NOMO-1 treated with DMSO at 0.1 percent for 48 hours (cell line): ENCODE measurements around the gene BCL2.

Source experiments
- DNase-seq: peaks from one replicate; lab custom pipeline; 2025; ENCODE audit not compliant: unreplicated experiment; lab: John Stamatoyannopoulos, UW

The BCL2 gene

GRCh38 chr18:63161761-63162195 is 157.8 kb downstream of the BCL2 start:
- peak; percentile 84 for DNase-seq

- DNase-seq, result no peak
Observed at GRCh38 chr18:63161032-63161760, 158.4 kb downstream of the BCL2 start.

GRCh38 chr18:63160172-63160995 is 159.2 kb downstream of the BCL2 start:
- DNase-seq, result no peak

GRCh38 chr18:63159590-63159989 is 160.0 kb downstream of the BCL2 start:
- no peak for DNase-seq

- no peak for DNase-seq
Observed at GRCh38 chr18:63158676-63159291, 160.8 kb downstream of the BCL2 start.

- no peak for DNase-seq
Observed at GRCh38 chr18:63158012-63158631, 161.4 kb downstream of the BCL2 start.

GRCh38 chr18:63157293-63158011 is 162.1 kb downstream of the BCL2 start:
- DNase-seq, result no peak

GRCh38 chr18:63155910-63156773 is 163.4 kb downstream of the BCL2 start:
- no peak for DNase-seq

- DNase-seq, result peak; percentile 68
Observed at GRCh38 chr18:63155169-63155852, 164.3 kb downstream of the BCL2 start.

- no peak for DNase-seq
Observed at GRCh38 chr18:63154350-63155152, 165.0 kb downstream of the BCL2 start.

- no peak for DNase-seq
Observed at GRCh38 chr18:63152791-63153190, 166.8 kb downstream of the BCL2 start.

GRCh38 chr18:63152096-63152495 is 167.5 kb downstream of the BCL2 start:
- DNase-seq, result no peak

- no peak for DNase-seq
Observed at GRCh38 chr18:63151539-63151938, 168.0 kb downstream of the BCL2 start.

- no peak for DNase-seq
Observed at GRCh38 chr18:63150942-63151421, 168.6 kb downstream of the BCL2 start.

GRCh38 chr18:63150326-63150725 is 169.2 kb downstream of the BCL2 start:
- no peak for DNase-seq

GRCh38 chr18:63149302-63149587 is 170.3 kb downstream of the BCL2 start:
- DNase-seq, result no peak

GRCh38 chr18:63148449-63149301 is 170.9 kb downstream of the BCL2 start:
- no peak for DNase-seq

- no peak for DNase-seq
Observed at GRCh38 chr18:63147973-63148372, 171.6 kb downstream of the BCL2 start.
